HepG2 (cell line): ENCODE results near the gene XG. TPM values are rescaled to one million over a fixed set of nuclear protein-coding genes. Genes with fewer than 3 reads are reported as not detected.

Source experiments
- CC2D1A ChIP-seq: sonication (generic); formaldehyde crosslinking; IDR thresholded peaks from 2 replicates; pipeline ENCODE4 v1.8.1; 2023; ENCODE audit warnings: mild to moderate bottlenecking, missing genetic modification reagents
- DPF2 ChIP-seq: sonication (generic); formaldehyde crosslinking; IDR thresholded peaks from 2 replicates; pipeline ENCODE4 v1.4.0; 2020; ENCODE audit warnings: mild to moderate bottlenecking, low read depth, missing genetic modification reagents, borderline replicate concordance
- FOXA1 ChIP-seq, 2 experiments: fragments of 450-650 bp in 1 of 2; sonication (generic) in 1 of 2; formaldehyde crosslinking in 1 of 2; IDR thresholded peaks; 2 replicates each; pipeline versions ENCODE4 v1.4.0 to v1.6.1; 2016 to 2020; ENCODE audit warnings: missing genetic modification reagents in 1 of 2
- HMG20B ChIP-seq: conservative IDR thresholded peaks from 2 replicates; pipeline ENCODE4 v1.6.1; 2016; ENCODE audit warnings: missing genetic modification reagents, missing compliant biosample characterization
- HOXD1 ChIP-seq: sonication (generic); formaldehyde crosslinking; IDR thresholded peaks from 2 replicates; pipeline ENCODE4 v1.5.0; 2020; ENCODE audit warnings: missing genetic modification reagents
- KDM4B ChIP-seq: sonication (generic); formaldehyde crosslinking; IDR thresholded peaks from 2 replicates; pipeline ENCODE4 v1.4.0; 2020; ENCODE audit warnings: missing genetic modification reagents
- MAFF ChIP-seq: IDR thresholded peaks from 2 replicates; pipeline ENCODE4 v1.6.1; 2011; ENCODE audit warnings: low read depth, low read length, improper control_type of control experiment
- MXI1 ChIP-seq: IDR thresholded peaks from 3 replicates; pipeline ENCODE4 v1.6.1; 2012; ENCODE audit warnings: low read depth, low read length, inconsistent platforms, borderline replicate concordance
- NFE2L1 ChIP-seq: sonication (generic); formaldehyde crosslinking; IDR thresholded peaks from 2 replicates; pipeline ENCODE4 v1.4.0; 2020; ENCODE audit warnings: missing genetic modification reagents, mild to moderate bottlenecking, borderline replicate concordance
- SMAD1 ChIP-seq: sonication (generic); formaldehyde crosslinking; IDR thresholded peaks from 2 replicates; pipeline ENCODE4 v1.4.0; 2020; ENCODE audit warnings: missing genetic modification reagents, low read depth, mild to moderate bottlenecking, borderline replicate concordance
- SOX6 ChIP-seq, 2 experiments: fragments of 450-650 bp in 1 of 2; sonication (generic) in 1 of 2; formaldehyde crosslinking in 1 of 2; IDR thresholded peaks; 2 replicates each; pipeline versions ENCODE4 v1.4.0 to v1.6.1; 2017 to 2020; ENCODE audit warnings: antibody characterized with exemption in 1 of 2, mild to moderate bottlenecking in 1 of 2, missing genetic modification reagents in 1 of 2
- TEAD3 ChIP-seq: optimal IDR thresholded peaks from 2 replicates; pipeline ENCODE3; 2016; ENCODE audit warnings: borderline replicate concordance
- ZKSCAN1 ChIP-seq: fragments of 150-350 bp; IDR thresholded peaks from 2 replicates; pipeline ENCODE4 v1.6.1; 2014; ENCODE audit warnings: low read length
- ZNF317 ChIP-seq: sonication (generic); formaldehyde crosslinking; IDR thresholded peaks from 2 replicates; pipeline ENCODE4 v1.5.0; 2020; ENCODE audit warnings: mild to moderate bottlenecking, missing genetic modification reagents
- ZNF335 ChIP-seq: sonication (generic); formaldehyde crosslinking; IDR thresholded peaks from 2 replicates; pipeline ENCODE4 v1.4.0; 2020; ENCODE audit warnings: missing genetic modification reagents
- ZNF367 ChIP-seq: sonication (generic); formaldehyde crosslinking; IDR thresholded peaks from 2 replicates; pipeline ENCODE4 v1.4.0; 2020; ENCODE audit warnings: missing genetic modification reagents, borderline replicate concordance
- ZNF44 ChIP-seq: sonication (generic); formaldehyde crosslinking; IDR thresholded peaks from 2 replicates; pipeline ENCODE4 v1.5.1; 2020; ENCODE audit warnings: mild to moderate bottlenecking, missing genetic modification reagents
- ZNF83 ChIP-seq: sonication (generic); formaldehyde crosslinking; IDR thresholded peaks from 2 replicates; pipeline ENCODE4 v1.4.0; 2020; ENCODE audit warnings: missing genetic modification reagents, mild to moderate bottlenecking, borderline replicate concordance
- polyA plus RNA-seq, 8 experiments: library from polyadenylated mRNA; depleted of rRNA in 3 of 8; stranded (reverse) in 7 of 8; unstranded in 1 of 8; fragments of >200 nt; fragmentation: Illumina TruSeq in 4 of 8; extraction: Trizol in 4 of 8; gene quantifications; 2 replicates each; pipeline versions ENCODE4 v1.2.1 to v1.2.3, GENCODE V29; 2011 to 2016; ENCODE audit warnings: low read depth in 4 of 8, missing spikeins in 1 of 8, mixed read lengths in 1 of 8; ENCODE audit not compliant: insufficient read depth in 1 of 8
- total RNA-seq, 5 experiments: library from RNA; depleted of rRNA; stranded (reverse); fragments of >200 nt; fragmentation: Illumina TruSeq; extraction: Trizol; gene quantifications; 2 replicates each; pipeline ENCODE4 v1.2.3, GENCODE V29; 2016; ENCODE audit warnings: low read depth in 1 of 5
- TF ChIP-seq, protein P1 (sequence below): sonication (generic); formaldehyde crosslinking; IDR thresholded peaks from 2 replicates; pipeline ENCODE4 v1.5.0; 2020; ENCODE audit warnings: mild to moderate bottlenecking, missing genetic modification reagents, borderline replicate concordance
- TF ChIP-seq, protein P2 (sequence below): fragments of 450-650 bp; IDR thresholded peaks from 2 replicates; pipeline ENCODE4 v1.6.1; 2016
- TF ChIP-seq, protein P3 (sequence below): sonication (generic); formaldehyde crosslinking; IDR thresholded peaks from 2 replicates; pipeline ENCODE4 v1.4.0; 2020; ENCODE audit warnings: mild to moderate bottlenecking, missing genetic modification reagents

Gene XG
- total and polyA plus RNA-seq, 2 of the 13 experiments (the other 11 are each of a cell fraction or from before 2014, with no cell fraction given) = not detected

DNA sequence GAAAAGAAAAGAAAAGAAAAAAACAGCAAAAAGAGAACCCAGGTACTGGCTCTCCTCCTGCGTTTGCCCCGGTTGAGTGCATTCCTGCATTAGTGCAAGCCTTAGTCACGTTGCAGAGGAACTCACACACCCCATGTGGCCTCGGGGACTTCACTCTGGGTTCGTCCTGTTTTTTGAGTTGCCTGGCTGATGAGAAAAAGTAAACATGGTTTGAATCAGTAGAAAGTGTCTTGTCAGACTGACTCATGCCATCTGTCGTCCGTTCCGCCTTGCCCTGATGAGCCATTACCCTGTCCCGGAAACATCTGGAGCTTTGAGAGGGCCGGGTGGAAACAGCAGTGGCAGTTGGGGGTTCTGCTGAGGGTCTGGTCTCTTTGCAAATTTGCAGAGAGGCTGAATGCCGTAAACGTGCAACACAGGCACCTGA, 44.5 kb upstream of the XG start (continued):
- TF ChIP-seq, protein P1, sequence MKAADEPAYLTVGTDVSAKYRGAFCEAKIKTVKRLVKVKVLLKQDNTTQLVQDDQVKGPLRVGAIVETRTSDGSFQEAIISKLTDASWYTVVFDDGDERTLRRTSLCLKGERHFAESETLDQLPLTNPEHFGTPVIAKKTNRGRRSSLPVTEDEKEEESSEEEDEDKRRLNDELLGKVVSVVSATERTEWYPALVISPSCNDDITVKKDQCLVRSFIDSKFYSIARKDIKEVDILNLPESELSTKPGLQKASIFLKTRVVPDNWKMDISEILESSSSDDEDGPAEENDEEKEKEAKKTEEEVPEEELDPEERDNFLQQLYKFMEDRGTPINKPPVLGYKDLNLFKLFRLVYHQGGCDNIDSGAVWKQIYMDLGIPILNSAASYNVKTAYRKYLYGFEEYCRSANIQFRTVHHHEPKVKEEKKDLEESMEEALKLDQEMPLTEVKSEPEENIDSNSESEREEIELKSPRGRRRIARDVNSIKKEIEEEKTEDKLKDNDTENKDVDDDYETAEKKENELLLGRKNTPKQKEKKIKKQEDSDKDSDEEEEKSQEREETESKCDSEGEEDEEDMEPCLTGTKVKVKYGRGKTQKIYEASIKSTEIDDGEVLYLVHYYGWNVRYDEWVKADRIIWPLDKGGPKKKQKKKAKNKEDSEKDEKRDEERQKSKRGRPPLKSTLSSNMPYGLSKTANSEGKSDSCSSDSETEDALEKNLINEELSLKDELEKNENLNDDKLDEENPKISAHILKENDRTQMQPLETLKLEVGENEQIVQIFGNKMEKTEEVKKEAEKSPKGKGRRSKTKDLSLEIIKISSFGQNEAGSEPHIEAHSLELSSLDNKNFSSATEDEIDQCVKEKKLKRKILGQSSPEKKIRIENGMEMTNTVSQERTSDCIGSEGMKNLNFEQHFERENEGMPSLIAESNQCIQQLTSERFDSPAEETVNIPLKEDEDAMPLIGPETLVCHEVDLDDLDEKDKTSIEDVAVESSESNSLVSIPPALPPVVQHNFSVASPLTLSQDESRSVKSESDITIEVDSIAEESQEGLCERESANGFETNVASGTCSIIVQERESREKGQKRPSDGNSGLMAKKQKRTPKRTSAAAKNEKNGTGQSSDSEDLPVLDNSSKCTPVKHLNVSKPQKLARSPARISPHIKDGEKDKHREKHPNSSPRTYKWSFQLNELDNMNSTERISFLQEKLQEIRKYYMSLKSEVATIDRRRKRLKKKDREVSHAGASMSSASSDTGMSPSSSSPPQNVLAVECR (CRISPR knock-in tag) = peak; percentile 25; the same call in 1 of the 2 replicates
- TF ChIP-seq KDM4B (CRISPR knock-in tag) (no peak), ZNF317 (CRISPR knock-in tag) (no peak), CC2D1A (CRISPR knock-in tag) (no peak), SMAD1 (no peak), FOXA1 (IDR thresholded peaks at IDR 0.05) (peak; percentile 46; the same call in 1 of the 2 replicates), FOXA1 (CRISPR knock-in tag; IDR thresholded peaks at IDR 0.05) (peak; percentile 87), ZNF367 (CRISPR knock-in tag) (no peak), ZKSCAN1 (no peak), MXI1 (peak; percentile 89; the same call in 1 of the 3 replicates), MAFF (peak; percentile 38), ZNF335 (CRISPR knock-in tag) (no peak), ZNF44 (CRISPR knock-in tag) (no peak), NFE2L1 (CRISPR knock-in tag) (no peak), SOX6 (IDR thresholded peaks at IDR 0.05) (no peak), SOX6 (CRISPR knock-in tag; IDR thresholded peaks at IDR 0.05) (0 out of 2 replicates have a peak, but pooled peaks have one; percentile 33), HMG20B (no peak), ZNF83 (no peak), TEAD3 (CRISPR knock-in tag) (peak; percentile 71), HOXD1 (CRISPR knock-in tag) (no peak), DPF2 (CRISPR knock-in tag) (0 out of 2 replicates have a peak, but pooled peaks have one; percentile 42)
- TF ChIP-seq, protein P2, sequence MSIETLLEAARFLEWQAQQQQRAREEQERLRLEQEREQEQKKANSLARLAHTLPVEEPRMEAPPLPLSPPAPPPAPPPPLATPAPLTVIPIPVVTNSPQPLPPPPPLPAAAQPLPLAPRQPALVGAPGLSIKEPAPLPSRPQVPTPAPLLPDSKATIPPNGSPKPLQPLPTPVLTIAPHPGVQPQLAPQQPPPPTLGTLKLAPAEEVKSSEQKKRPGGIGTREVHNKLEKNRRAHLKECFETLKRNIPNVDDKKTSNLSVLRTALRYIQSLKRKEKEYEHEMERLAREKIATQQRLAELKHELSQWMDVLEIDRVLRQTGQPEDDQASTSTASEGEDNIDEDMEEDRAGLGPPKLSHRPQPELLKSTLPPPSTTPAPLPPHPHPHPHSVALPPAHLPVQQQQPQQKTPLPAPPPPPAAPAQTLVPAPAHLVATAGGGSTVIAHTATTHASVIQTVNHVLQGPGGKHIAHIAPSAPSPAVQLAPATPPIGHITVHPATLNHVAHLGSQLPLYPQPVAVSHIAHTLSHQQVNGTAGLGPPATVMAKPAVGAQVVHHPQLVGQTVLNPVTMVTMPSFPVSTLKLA = peak; percentile 39
- TF ChIP-seq, protein P3, sequence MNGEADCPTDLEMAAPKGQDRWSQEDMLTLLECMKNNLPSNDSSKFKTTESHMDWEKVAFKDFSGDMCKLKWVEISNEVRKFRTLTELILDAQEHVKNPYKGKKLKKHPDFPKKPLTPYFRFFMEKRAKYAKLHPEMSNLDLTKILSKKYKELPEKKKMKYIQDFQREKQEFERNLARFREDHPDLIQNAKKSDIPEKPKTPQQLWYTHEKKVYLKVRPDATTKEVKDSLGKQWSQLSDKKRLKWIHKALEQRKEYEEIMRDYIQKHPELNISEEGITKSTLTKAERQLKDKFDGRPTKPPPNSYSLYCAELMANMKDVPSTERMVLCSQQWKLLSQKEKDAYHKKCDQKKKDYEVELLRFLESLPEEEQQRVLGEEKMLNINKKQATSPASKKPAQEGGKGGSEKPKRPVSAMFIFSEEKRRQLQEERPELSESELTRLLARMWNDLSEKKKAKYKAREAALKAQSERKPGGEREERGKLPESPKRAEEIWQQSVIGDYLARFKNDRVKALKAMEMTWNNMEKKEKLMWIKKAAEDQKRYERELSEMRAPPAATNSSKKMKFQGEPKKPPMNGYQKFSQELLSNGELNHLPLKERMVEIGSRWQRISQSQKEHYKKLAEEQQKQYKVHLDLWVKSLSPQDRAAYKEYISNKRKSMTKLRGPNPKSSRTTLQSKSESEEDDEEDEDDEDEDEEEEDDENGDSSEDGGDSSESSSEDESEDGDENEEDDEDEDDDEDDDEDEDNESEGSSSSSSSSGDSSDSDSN (CRISPR knock-in tag) = peak; percentile 17; the same call in 1 of the 2 replicates
